NB4 (cell line): Measurements from ENCODE around the gene EMB.
"Not testable (repeated sequence)": the region's sequence is repeated elsewhere in the genome, so short reads cannot be mapped to it uniquely, and the experiment has no call there.

ENCODE experiments used
- DNase-seq: peaks from one replicate; pipeline ENCODE4 v3.0.0; 2010; ENCODE audit warnings: low read depth
- H3K4me3 ChIP-seq: one replicate; pipeline ENCODE4 v1.5.1; 2011; ENCODE audit warnings: mild to moderate bottlenecking, low read depth, low read length, moderate library complexity
- MAX ChIP-seq: IDR thresholded peaks from 2 replicates; pipeline ENCODE4 v1.6.1; 2011; ENCODE audit warnings: low read depth, low read length
- MYC ChIP-seq: IDR thresholded peaks from 2 replicates; pipeline ENCODE4 v1.6.1; 2011; ENCODE audit warnings: low read depth, low read length
- POLR2A ChIP-seq: IDR thresholded peaks from 2 replicates; pipeline ENCODE4 v1.6.1; 2011; ENCODE audit warnings: mild to moderate bottlenecking; ENCODE audit not compliant: insufficient read length; ENCODE audit errors: extremely low read depth
- TF ChIP-seq, protein P1 (sequence below): IDR thresholded peaks from one replicate; pipeline ENCODE4 v1.5.1; 2012; ENCODE audit warnings: low read depth, low read length

EMB gene

DNA sequence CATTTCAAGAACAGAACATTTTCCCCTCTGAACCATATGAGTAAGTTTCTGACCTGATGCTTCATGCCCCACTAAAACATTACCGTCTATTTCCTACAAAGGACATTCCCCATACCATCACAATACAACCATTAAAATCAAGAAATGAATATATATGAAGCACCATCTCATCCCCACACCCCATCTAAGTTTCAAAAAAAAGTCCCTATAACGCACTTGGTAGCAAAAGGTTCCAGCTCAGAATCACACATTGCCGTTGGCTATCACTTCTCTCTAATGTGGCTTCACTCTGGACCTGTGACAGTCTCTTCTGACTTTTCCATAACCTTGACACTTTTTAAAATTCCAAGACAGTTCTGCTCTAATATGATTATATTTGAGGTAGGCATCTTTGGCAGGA is 5.9 kb downstream of the EMB start:
- no peak overlapping the region for H3K4me3 ChIP-seq
- TF ChIP-seq MYC (no peak), MAX (no peak), POLR2A (no peak)
- TF ChIP-seq, protein P1, sequence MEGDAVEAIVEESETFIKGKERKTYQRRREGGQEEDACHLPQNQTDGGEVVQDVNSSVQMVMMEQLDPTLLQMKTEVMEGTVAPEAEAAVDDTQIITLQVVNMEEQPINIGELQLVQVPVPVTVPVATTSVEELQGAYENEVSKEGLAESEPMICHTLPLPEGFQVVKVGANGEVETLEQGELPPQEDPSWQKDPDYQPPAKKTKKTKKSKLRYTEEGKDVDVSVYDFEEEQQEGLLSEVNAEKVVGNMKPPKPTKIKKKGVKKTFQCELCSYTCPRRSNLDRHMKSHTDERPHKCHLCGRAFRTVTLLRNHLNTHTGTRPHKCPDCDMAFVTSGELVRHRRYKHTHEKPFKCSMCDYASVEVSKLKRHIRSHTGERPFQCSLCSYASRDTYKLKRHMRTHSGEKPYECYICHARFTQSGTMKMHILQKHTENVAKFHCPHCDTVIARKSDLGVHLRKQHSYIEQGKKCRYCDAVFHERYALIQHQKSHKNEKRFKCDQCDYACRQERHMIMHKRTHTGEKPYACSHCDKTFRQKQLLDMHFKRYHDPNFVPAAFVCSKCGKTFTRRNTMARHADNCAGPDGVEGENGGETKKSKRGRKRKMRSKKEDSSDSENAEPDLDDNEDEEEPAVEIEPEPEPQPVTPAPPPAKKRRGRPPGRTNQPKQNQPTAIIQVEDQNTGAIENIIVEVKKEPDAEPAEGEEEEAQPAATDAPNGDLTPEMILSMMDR, result no peak
- no peak for DNase-seq

DNA sequence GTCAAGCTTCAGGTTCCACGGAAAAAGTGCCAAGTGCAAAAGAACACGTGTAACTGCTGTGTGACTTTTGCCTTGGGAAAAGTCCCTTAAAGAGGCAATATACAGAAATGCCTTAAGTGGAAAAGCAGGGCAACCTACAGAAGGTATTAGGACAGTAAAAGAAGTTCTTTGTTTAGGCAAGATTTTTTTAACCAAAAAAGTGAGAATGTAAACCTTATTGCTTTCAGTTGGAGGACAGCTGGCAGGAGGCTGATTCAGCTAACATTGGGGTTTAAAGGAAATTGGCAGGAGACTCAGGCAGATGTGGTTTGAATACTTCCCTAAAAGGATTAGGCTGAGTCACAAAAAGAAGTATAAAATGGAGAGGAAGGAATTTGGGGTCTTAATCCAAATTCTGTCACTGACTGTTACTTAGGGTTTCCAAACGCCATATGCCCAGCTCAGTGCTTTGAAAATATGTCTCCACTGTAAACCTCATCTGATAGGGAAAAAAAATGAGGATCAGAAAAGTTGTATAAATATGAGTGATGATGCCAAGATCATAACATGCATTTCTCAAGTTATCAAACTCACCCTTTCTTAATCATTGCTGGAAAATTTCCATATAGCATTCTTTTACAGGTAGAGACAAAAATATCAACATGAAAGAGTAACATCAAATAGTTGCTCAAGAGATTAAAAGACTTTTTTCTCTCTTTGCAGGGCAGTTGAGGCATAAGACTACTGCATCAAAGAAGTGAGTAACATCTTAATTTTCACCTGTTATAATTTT is 9.8 kb downstream of the EMB start:
- H3K4me3 ChIP-seq, result not testable (repeated sequence)
- DNase-seq, result peak; percentile 46

- not testable (repeated sequence) for H3K4me3 ChIP-seq, DNase-seq
These were observed 17.8 kb downstream of the EMB start for GRCh38 chr5:50423100-50423799.

- H3K4me3 ChIP-seq, DNase-seq: not testable (repeated sequence)
These were observed 19.7 kb downstream of the EMB start for GRCh38 chr5:50421184-50421950.

GRCh38 chr5:50420343-50420935 is 20.6 kb downstream of the EMB start:
- DNase-seq, result no peak
- H3K4me3 ChIP-seq, result no peak overlapping the region
- TF ChIP-seq MAX (no peak), POLR2A (no peak), MYC (no peak)
- TF ChIP-seq, protein P1, result no peak

DNA sequence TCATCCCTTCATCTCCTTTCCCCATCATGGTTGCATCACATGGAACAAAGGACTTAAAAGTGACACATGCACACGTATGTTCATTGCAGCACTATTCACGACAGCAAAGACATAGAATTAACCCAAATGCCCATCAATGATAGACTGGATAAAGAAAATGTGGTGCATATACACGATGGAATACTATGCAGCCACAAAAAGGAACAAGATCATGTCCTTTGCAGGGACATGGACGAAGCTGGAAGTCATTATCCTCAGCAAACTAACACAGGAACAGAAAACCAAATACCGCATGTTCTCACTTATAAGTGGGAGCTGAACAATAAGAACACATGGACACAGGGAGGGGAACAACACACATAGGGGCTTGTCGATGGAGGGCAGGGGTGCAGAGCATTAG is 21.4 kb downstream of the EMB start:
- H3K4me3 ChIP-seq, DNase-seq: not testable (repeated sequence)

- DNase-seq, H3K4me3 ChIP-seq: not testable (repeated sequence)
These were observed 24.5 kb downstream of the EMB start for GRCh38 chr5:50416637-50417036.

GRCh38 chr5:50415912-50416311 is 25.2 kb downstream of the EMB start:
- TF ChIP-seq, protein P1, result no peak
- TF ChIP-seq MAX, result no peak
- TF ChIP-seq POLR2A, result no peak
- no peak for TF ChIP-seq MYC
- H3K4me3 ChIP-seq, result no peak overlapping the region
- no peak for DNase-seq

DNA sequence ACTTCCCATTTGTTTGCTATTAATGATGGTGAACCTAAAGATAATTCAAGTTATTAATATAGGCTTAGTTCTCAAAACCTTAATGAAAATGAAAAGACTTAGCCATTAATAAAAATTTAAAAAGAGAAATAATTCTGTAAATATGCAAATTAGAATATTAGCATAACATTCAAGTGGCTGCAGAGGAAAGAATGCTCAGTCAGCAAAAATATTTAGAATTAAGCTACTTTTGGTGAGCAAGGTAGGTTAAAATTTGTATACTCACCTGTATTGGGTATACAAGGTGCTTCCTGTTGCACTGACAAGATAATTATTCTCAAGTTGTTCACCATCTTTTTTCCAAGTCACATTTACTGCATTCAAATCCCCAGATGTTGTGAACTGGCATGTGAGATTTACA is 30.2 kb downstream of the EMB start:
- DNase-seq, H3K4me3 ChIP-seq: not testable (repeated sequence)
